ENCODE measurements around the gene KCND2. TPM values are rescaled to one million over a fixed set of nuclear protein-coding genes. Genes with fewer than 3 reads are reported as not detected.
"Not testable (repeated sequence)": the region's sequence is repeated elsewhere in the genome, so short reads cannot be mapped to it uniquely, and the experiment has no call there.

Gene KCND2
- 10 to 100 TPM in 1 of 4 donors, 1 to 10 TPM in 3; 1.5 to 12.5 (median 1.9) TPM for polyA plus RNA-seq (ENCODE audit: insufficient read length in 4 of 4)

- peak in 3 of 4 donors; percentile 1 to 25 (median 8) for DNase-seq (ENCODE audit: low read depth in 4 of 4, low spot score in 3 of 4)
Measured at GRCh38 chr7:120272701-120273475, at the start of gene KCND2. TSS of gene KCND2 (plus strand) at chr7:120273175.

GRCh38 chr7:120226188-120226587 lies 46.8 kb upstream of the KCND2 start:
- no peak for DNase-seq (ENCODE audit: low read depth in 4 of 4, low spot score in 3 of 4)

- no peak for DNase-seq (ENCODE audit: low read depth in 4 of 4, low spot score in 3 of 4)
Measured at GRCh38 chr7:120227255-120227654, 45.7 kb upstream of the KCND2 start.

GRCh38 chr7:120229084-120229483 lies 43.9 kb upstream of the KCND2 start:
- no peak for DNase-seq (ENCODE audit: low read depth in 4 of 4, low spot score in 3 of 4)

GRCh38 chr7:120233338-120233737 lies 39.6 kb upstream of the KCND2 start:
- DNase-seq (ENCODE audit: low read depth in 4 of 4, low spot score in 3 of 4): no peak

- not testable (repeated sequence) for DNase-seq (ENCODE audit: low read depth in 4 of 4, low spot score in 3 of 4)
Measured at GRCh38 chr7:120240350-120240749, 32.6 kb upstream of the KCND2 start.

- no peak for DNase-seq (ENCODE audit: low read depth in 4 of 4, low spot score in 3 of 4)
Measured at GRCh38 chr7:120241973-120242372, 31.0 kb upstream of the KCND2 start.

- no peak for DNase-seq (ENCODE audit: low read depth in 4 of 4, low spot score in 3 of 4)
Measured at GRCh38 chr7:120254845-120255244, 18.1 kb upstream of the KCND2 start.

GRCh38 chr7:120256344-120257070 lies 16.5 kb upstream of the KCND2 start:
- DNase-seq (ENCODE audit: low read depth in 4 of 4, low spot score in 3 of 4): no peak

- DNase-seq (ENCODE audit: low read depth in 4 of 4, low spot score in 3 of 4): no peak
Measured at GRCh38 chr7:120259386-120259785, 13.6 kb upstream of the KCND2 start.

- DNase-seq (ENCODE audit: low read depth in 4 of 4, low spot score in 3 of 4): no peak
Measured at GRCh38 chr7:120260111-120260510, 12.9 kb upstream of the KCND2 start.

GRCh38 chr7:120272261-120272660 lies 714 bp upstream of the KCND2 start:
- peak in 3 of 4 donors; percentile 6 to 19 (median 10) for DNase-seq (ENCODE audit: low read depth in 4 of 4, low spot score in 3 of 4)

GRCh38 chr7:120273476-120273975 lies 551 bp downstream of the KCND2 start:
- peak in 3 of 4 donors; percentile 10 to 29 (median 21) for DNase-seq (ENCODE audit: low read depth in 4 of 4, low spot score in 3 of 4)

- DNase-seq (ENCODE audit: low read depth in 4 of 4, low spot score in 3 of 4): no peak
Measured at GRCh38 chr7:120274482-120274881, 1.5 kb downstream of the KCND2 start.

- no peak for DNase-seq (ENCODE audit: low read depth in 4 of 4, low spot score in 3 of 4)
Measured at GRCh38 chr7:120274899-120275298, 1.9 kb downstream of the KCND2 start.

- no peak for DNase-seq (ENCODE audit: low read depth in 4 of 4, low spot score in 3 of 4)
Measured at GRCh38 chr7:120276720-120277119, 3.7 kb downstream of the KCND2 start.

GRCh38 chr7:120278773-120279172 lies 5.8 kb downstream of the KCND2 start:
- no peak for DNase-seq (ENCODE audit: low read depth in 4 of 4, low spot score in 3 of 4)

- DNase-seq (ENCODE audit: low read depth in 4 of 4, low spot score in 3 of 4): no peak
Measured at GRCh38 chr7:120280743-120281142, 7.8 kb downstream of the KCND2 start.

GRCh38 chr7:120293027-120293426 lies 20.1 kb downstream of the KCND2 start:
- no peak for DNase-seq (ENCODE audit: low read depth in 4 of 4, low spot score in 3 of 4)

- DNase-seq (ENCODE audit: low read depth in 4 of 4, low spot score in 3 of 4): no peak
Measured at GRCh38 chr7:120302190-120302589, 29.2 kb downstream of the KCND2 start.

GRCh38 chr7:120303105-120303504 lies 30.1 kb downstream of the KCND2 start:
- DNase-seq (ENCODE audit: low read depth in 4 of 4, low spot score in 3 of 4): no peak

- DNase-seq (ENCODE audit: low read depth in 4 of 4, low spot score in 3 of 4): no peak
Measured at GRCh38 chr7:120304674-120305073, 31.7 kb downstream of the KCND2 start.
